SJCRH30 (cell line): Measurements from ENCODE around the gene RPE65. TPM values are rescaled to one million over a fixed set of nuclear protein-coding genes. Genes with fewer than 3 reads are reported as not detected.

ENCODE experiments used
- DNase-seq, 2 experiments: peaks; one replicate each; pipeline ENCODE4 v3.0.0-alpha.2; 2015 to 2020
- H3K27ac ChIP-seq: fragments of 250-450 bp; sonication (Bioruptor Pico); 2 replicates; pipeline ENCODE4 v1.5.1; 2020; ENCODE audit warnings: mild to moderate bottlenecking, moderate library complexity
- H3K27me3 ChIP-seq: fragments of 250-450 bp; sonication (Bioruptor Pico); 2 replicates; pipeline ENCODE4 v1.5.1; 2020; ENCODE audit warnings: mild to moderate bottlenecking, moderate library complexity
- H3K36me3 ChIP-seq: fragments of 250-450 bp; sonication (Bioruptor Pico); 2 replicates; pipeline ENCODE4 v1.5.1; 2020; ENCODE audit warnings: mild to moderate bottlenecking, moderate library complexity
- H3K4me1 ChIP-seq: fragments of 250-450 bp; sonication (Bioruptor Pico); 2 replicates; pipeline ENCODE4 v1.5.1; 2020; ENCODE audit warnings: mild to moderate bottlenecking, moderate library complexity
- H3K4me3 ChIP-seq: fragments of 250-450 bp; sonication (Bioruptor Pico); 2 replicates; pipeline ENCODE4 v1.5.1; 2020; ENCODE audit warnings: mild to moderate bottlenecking, moderate library complexity
- H3K9me3 ChIP-seq: fragments of 250-450 bp; sonication (Bioruptor Pico); replicated peaks from 2 replicates; pipeline ENCODE4 v1.5.1; 2020; ENCODE audit warnings: mild to moderate bottlenecking, moderate library complexity
- total RNA-seq: library from RNA; depleted of rRNA; stranded (reverse); fragments of >200 nt; shearing (Covaris generic); gene quantifications from 2 replicates; pipeline ENCODE4 v1.2.3, GENCODE V29; 2014

RPE65 gene
- total RNA-seq, 1 experiment from 2014 or later: 0.06 TPM

DNA sequence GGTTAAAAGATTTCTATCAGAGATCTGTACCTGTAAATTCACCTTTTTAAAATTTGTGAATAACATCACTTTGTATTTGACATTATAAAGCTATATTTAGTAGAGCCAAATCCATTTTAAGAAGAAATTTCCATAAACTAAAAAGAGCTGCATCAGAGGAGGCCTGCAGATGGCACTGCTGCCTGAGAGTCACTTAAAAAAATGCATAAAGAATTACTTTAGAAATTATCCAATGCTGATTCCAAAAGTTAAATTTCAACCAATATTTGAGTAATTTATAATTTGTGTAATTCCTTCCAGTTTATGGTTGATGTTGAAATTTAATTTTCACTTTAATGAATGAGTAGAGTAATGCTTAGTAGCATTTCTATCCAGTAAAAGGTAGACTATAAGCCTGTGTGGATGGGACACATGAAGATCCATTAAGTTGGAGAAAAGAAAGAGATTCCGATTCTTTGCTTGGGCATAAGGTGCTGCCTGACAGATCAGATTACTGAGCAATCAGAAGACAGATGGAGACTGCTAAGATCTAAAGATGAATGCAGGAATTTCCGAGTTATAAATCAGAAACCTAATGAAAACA is 20.7 kb upstream of the RPE65 start:
- no peaks in the 10 kb centered on the region for H3K27me3 ChIP-seq
- H3K4me1 ChIP-seq: peaks cover 4% of the 10 kb centered on the region
- no peak overlapping the region for H3K4me3 ChIP-seq
- H3K36me3 ChIP-seq: peaks cover 9% of the 10 kb centered on the region
- peak in 1 of 2 experiments; percentile 19 for DNase-seq
- no peak overlapping the region for H3K27ac ChIP-seq
- 0 out of 2 replicates have a peak, but pooled peaks cover 3% of the 10 kb centered on the region for H3K9me3 ChIP-seq

DNA sequence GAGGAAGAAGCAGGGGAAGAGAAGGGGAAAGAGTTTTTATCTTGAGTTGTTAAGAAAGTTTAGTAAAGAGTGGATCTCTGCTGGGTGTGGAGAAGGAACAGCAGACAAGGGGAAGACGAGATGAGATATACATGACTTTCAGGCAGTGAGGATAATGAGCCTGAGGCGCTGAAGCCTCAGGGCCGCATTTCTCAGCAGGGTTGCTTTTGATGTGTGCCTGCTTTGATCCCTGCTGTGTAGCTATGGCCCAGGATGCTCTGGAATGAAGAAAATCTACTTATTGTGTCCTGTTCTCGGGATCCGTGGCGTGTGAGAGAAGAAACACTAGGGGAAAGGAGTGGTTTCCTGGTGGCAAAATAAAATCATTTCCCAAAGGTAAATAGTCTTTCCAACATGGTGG is 15.1 kb upstream of the RPE65 start:
- H3K27me3 ChIP-seq: no peaks in the 10 kb centered on the region; the same call in 1 of the 2 replicates
- H3K4me3 ChIP-seq: no peak overlapping the region
- no peak for DNase-seq
- no peaks in the 10 kb centered on the region for H3K9me3 ChIP-seq
- no peaks in the 10 kb centered on the region for H3K4me1 ChIP-seq
- H3K36me3 ChIP-seq: no peaks in the 10 kb centered on the region
- H3K27ac ChIP-seq: no peak overlapping the region

DNA sequence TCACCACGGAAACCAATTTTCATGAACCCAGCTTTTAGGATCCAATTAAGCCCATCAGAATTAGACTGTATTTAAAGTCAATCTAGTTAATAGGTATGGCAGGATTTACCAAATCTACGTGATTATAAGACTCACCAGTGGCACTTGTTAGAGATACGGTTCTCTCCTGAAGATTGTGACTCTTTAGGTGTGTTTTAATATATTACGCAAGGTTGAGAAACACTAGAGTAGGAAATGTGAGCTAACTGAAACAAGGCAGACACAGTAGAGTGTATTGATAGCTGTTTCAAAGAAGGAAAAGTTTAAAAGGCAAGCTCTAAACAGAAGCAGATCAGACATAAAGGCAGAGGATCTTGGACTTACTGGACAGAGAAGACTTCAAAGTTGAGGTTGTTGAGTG is 11.2 kb upstream of the RPE65 start:
- Histone ChIP-seq H3K4me3 (no peak overlapping the region), H3K4me1 (no peaks in the 10 kb centered on the region), H3K9me3 (no peaks in the 10 kb centered on the region), H3K27ac (no peak overlapping the region), H3K36me3 (no peaks in the 10 kb centered on the region), H3K27me3 (no peaks in the 10 kb centered on the region; the same call in 1 of the 2 replicates)
- no peak for DNase-seq

DNA sequence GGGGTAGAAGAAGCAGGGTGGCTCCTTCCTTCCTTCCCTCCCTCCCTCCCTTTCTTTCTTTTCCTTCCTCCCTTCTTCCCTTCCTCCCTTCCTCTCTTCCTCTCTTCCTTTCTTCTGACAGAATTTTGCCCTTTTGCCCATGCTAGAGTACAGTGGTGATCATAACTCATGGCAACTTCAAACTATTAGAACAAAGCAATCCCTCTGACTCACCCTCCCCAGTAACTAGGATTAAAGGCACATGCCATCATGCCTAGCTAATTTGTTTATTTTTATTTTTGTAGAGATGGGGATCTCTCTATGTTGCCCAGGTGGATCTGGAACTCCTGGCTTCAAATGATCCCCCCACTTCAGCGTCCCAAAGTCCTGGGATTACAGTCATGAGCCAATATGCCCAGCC is 10.0 kb upstream of the RPE65 start:
- no peaks in the 10 kb centered on the region for H3K27me3 ChIP-seq
- no peaks in the 10 kb centered on the region for H3K4me1 ChIP-seq
- H3K36me3 ChIP-seq: no peaks in the 10 kb centered on the region
- no peaks in the 10 kb centered on the region for H3K9me3 ChIP-seq
- no peak overlapping the region for H3K27ac ChIP-seq
- DNase-seq: no peak
- no peak overlapping the region for H3K4me3 ChIP-seq

DNA sequence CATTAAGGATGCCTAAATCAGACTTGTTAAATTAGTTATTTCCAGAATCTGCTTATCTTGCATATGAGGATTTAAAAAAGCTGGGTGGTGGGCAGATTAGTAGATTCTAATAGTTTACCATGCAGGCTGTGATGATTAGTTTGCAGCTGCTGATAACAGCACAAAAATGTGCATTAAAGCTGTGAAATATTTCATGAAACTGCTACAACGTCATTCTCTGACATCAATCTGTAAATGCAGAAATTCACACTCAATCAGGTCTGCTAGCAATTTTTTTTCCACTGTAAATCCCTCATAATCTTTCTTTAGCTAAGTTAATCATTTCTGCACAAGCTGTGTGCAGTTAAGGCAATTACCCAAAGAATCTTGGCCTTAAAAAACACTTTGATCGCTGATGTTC is 9.3 kb upstream of the RPE65 start:
- DNase-seq: no peak
- H3K27ac ChIP-seq: no peak overlapping the region
- no peaks in the 10 kb centered on the region for H3K36me3 ChIP-seq
- no peaks in the 10 kb centered on the region for H3K9me3 ChIP-seq
- H3K27me3 ChIP-seq: no peaks in the 10 kb centered on the region
- no peaks in the 10 kb centered on the region for H3K4me1 ChIP-seq
- H3K4me3 ChIP-seq: no peak overlapping the region

DNA sequence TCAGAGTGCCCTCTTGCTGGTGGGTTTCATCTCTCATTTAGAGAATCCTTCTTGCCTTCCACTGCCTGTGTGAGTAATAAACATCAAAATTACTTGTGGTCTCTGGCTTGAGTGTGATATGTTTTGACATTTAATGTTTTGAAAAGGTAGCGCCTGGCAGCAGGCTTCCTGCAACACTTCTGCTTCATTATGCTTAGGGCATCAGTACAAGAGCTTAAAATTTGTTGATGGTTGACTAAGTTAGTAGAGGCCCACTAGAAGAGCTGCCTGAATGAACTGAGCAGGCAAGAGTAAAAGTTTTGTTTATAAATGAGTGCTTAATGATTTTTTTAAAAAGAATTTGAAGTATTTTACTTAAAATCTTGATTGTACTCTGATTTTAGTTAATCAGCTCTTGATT is 6.4 kb upstream of the RPE65 start:
- Histone ChIP-seq H3K27me3 (no peaks in the 10 kb centered on the region), H3K27ac (no peak overlapping the region), H3K36me3 (no peaks in the 10 kb centered on the region), H3K4me3 (no peak overlapping the region), H3K9me3 (no peaks in the 10 kb centered on the region), H3K4me1 (no peaks in the 10 kb centered on the region)
- no peak for DNase-seq

DNA sequence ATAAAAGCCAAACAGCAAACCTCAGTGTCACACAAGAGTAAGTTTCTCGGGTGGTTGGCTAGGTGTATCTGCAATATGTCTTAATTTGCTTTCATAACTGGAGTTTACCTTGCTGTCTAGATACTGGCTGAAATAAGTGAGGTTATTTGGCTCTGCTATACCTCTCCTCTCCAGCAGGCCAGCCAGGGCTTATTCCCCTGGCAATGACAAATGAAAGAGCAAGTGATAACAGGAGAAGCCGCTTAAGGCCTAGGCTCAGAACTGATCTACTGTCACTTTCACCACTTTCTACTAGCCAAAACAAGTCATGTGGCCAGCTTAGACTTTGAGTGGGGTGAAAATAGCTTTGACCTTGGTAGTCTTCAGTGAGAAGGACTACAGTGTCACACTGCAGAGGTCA is 4.8 kb upstream of the RPE65 start:
- no peaks in the 10 kb centered on the region for H3K9me3 ChIP-seq

DNA sequence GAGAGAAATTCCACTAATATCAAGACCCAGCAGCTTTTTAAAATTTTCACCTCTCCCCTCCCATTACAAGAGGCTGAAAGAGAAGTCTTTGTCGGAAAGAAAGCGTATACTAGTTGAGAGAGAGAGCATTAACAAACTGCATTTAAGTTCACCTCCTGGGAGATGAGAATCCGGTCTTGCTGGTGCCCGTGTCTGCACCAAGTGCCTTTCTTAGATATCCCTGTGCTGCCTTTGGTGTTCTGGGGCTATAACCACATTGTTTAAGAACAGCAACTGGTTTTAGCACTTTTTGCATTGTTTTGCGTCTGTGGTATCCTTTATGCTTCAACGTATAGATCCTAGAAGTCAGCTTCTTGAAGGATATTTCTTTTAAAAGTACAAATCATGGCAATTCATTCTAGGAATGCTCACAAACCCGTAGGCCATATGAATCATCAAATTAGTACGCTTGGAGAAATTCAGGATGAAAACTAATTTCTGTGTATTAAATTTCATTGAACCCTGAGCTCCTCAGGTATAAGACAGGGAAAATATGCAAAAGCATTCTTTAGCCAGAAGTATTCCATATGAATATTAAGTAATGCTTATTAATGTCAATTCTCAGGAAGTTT is 3.4 kb upstream of the RPE65 start:
- DNase-seq: no peak
- no peaks in the 10 kb centered on the region for H3K36me3 ChIP-seq
- no peak overlapping the region for H3K27ac ChIP-seq

More for the DNA sequence above, 4.8 kb upstream of the RPE65 start:
- H3K36me3 ChIP-seq: no peaks in the 10 kb centered on the region
- no peaks in the 10 kb centered on the region for H3K27me3 ChIP-seq
- DNase-seq: no peak
- peaks cover 8% of the 10 kb centered on the region for H3K4me1 ChIP-seq
- H3K4me3 ChIP-seq: no peak overlapping the region
- H3K27ac ChIP-seq: no peak overlapping the region

DNA sequence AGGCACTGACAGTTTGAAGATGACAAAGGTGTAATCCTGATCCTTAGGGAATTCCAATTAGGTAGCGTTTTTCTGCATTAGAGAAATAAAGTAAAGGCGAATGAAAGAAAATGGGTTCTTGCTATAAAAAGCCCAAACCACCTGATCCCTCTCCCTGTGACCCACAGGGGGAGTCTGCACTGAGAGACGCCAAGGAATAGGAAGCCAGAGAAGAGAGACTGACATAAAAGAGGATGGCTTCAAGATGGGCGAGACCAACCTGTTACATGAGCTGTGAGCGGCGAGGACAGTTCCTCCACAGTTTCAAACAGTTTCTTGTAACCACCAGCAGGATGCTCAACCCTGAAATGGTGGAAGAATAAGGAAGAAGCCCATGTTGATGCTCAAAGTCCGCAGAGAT is 1.4 kb downstream of the RPE65 start:
- H3K4me1 ChIP-seq: peaks cover 8% of the 10 kb centered on the region
- H3K27me3 ChIP-seq: no peaks in the 10 kb centered on the region
- no peak for DNase-seq
- no peaks in the 10 kb centered on the region for H3K36me3 ChIP-seq
- no peak overlapping the region for H3K4me3 ChIP-seq
- no peak overlapping the region for H3K27ac ChIP-seq
- no peaks in the 10 kb centered on the region for H3K9me3 ChIP-seq

More for the DNA sequence above, 3.4 kb upstream of the RPE65 start:
- H3K4me1 ChIP-seq: peaks cover 8% of the 10 kb centered on the region
- no peak overlapping the region for H3K4me3 ChIP-seq
- no peaks in the 10 kb centered on the region for H3K9me3 ChIP-seq
- no peaks in the 10 kb centered on the region for H3K27me3 ChIP-seq

DNA sequence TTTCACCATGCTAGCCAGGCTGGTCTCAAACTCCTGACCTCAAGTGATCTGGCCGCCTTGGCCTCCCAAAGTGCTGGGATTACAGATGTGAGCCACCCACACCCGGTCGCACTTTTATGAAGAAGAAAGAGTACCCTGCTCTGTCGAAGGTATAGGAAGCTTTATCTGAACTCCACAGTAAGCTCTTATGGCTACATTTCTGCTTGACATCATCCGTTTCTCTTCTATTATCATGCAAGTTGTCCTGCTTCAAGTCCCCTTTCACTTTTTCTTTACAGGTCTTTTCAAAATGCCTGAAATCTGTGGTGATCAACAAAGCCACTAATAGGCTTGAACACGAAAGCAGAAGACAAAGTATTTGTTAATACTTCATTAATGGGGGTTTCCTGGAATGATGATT is 4.0 kb downstream of the RPE65 start:
- H3K27ac ChIP-seq: no peak overlapping the region
- H3K27me3 ChIP-seq: no peaks in the 10 kb centered on the region
- no peaks in the 10 kb centered on the region for H3K36me3 ChIP-seq
- H3K4me3 ChIP-seq: no peak overlapping the region
- peaks cover 8% of the 10 kb centered on the region for H3K4me1 ChIP-seq
- DNase-seq: no peak
- H3K9me3 ChIP-seq: no peaks in the 10 kb centered on the region

DNA sequence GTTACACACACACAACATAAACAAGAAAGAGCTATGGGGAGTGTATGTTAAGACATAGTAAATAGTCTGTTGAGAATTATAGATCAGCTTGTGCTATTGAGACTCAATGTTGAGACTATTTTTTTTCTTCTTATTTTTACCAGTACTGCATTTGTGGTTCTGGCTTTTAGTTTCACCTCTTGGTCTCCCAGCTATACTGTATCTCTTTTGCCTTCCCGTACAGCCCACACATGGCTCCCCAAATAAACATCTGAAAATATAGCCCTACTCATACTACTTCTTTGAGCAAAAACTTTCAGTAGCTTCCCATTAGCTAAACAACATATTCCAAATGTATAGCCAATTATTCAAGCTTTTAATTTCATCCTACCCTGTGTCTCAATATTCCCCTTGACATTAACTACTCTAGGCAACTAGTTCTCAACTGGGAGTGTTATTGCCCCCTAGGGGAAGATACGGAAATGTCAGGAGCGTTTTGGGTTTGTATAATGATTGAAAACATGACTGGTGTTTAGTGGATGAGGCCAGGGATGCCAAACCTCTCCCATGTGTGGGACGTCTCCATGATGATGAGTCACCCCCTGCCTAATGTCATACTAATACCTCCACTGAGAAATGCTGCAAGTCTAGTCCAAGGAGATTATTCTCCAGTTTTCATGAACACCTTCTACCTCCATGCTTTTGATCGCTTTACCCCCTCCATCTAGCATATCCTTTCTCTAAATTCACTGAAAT is 6.8 kb downstream of the RPE65 start:
- Histone ChIP-seq H3K4me1 (no peaks in the 10 kb centered on the region), H3K36me3 (no peaks in the 10 kb centered on the region), H3K9me3 (no peaks in the 10 kb centered on the region), H3K4me3 (no peak overlapping the region), H3K27ac (no peak overlapping the region), H3K27me3 (no peaks in the 10 kb centered on the region)
- DNase-seq: peak; percentile 33 to 63

DNA sequence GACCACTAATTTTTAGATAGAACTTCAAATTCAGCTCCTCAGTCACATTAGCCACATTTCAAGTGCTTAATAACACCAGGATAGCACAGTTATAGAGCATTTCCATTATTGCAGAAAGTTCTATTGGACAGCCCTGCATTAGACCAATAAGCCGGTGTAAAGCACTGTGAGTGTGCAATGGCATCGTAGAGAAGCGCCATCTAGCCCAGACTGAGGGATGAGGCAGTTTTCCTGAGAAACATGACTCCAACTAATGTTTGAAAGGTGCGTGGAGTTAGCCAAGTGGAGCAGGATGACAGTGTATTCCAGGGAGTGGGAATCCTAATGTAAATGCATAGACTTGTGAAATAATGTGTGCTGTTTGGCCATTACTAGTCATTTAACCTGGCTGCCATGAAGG is 7.7 kb downstream of the RPE65 start:
- no peaks in the 10 kb centered on the region for H3K27me3 ChIP-seq
- DNase-seq: no peak
- no peak overlapping the region for H3K27ac ChIP-seq
- H3K9me3 ChIP-seq: no peaks in the 10 kb centered on the region
- no peaks in the 10 kb centered on the region for H3K4me1 ChIP-seq
- no peaks in the 10 kb centered on the region for H3K36me3 ChIP-seq
- H3K4me3 ChIP-seq: no peak overlapping the region

DNA sequence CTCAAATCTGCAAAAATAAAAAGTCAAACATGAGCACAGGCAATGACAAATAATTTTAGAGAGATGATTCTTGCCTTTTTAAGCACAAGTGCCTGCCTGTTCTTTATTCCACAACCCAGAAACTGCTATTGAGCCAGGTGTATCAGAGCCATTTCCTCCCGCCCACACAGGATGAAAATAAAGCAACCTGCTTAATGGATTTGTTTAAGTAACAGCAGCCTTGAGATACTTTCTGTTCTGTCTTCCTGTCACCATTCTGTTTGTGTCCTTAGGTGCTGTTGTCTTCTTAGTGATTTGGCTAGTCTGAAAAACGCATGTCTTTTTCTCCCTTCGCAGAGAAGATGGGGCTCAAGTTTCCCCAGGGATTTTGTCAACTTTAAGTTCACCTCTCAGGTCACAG is 11.4 kb downstream of the RPE65 start:
- H3K9me3 ChIP-seq: 0 out of 2 replicates have a peak, but pooled peaks cover 4% of the 10 kb centered on the region
- no peaks in the 10 kb centered on the region for H3K36me3 ChIP-seq
- H3K27me3 ChIP-seq: 0 out of 2 replicates have a peak, but pooled peaks cover 2% of the 10 kb centered on the region
- H3K27ac ChIP-seq: no peak overlapping the region
- no peak for DNase-seq
- H3K4me3 ChIP-seq: no peak overlapping the region
- H3K4me1 ChIP-seq: no peaks in the 10 kb centered on the region

DNA sequence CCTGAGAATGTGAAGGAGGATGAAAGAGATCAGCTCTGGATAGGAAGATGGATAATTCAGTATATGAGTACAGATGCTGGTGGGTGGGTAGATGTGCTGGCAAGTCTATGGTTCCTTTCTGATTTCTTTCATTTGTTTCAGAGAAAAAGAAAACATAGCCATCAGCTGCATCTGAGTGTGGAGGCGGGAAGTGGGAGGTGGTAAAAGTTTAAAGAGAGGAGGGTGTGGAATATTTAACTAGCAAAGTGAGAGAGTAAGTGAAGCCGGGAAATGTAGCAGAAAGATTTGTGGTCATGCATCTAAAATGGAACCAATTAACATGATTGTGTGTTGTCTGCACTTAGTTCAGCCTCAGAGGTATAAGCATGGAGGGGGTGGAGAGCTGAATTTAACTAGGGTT is 16.4 kb downstream of the RPE65 start:
- Histone ChIP-seq H3K36me3 (no peaks in the 10 kb centered on the region), H3K9me3 (0 out of 2 replicates have a peak, but pooled peaks cover 4% of the 10 kb centered on the region)
- no peak for DNase-seq

DNA sequence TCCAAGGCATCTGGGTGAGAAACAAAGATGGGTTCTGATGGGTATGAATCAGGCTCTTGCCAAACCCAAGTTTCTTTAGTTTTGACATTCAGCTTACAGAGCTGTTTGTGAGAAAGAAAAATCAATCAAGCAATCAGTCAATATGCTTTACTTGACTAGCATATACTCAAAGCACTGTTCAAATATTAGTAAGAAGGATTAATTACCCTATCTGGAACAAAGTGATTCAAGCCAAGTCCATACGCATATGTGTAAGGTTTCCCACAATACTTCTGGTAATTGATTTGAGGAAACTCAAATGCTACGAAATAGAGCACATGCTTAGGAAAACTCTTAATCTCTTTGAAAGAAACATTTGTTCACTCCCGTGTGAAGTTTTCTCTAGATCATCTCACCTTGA is 18.7 kb downstream of the RPE65 start:
- Histone ChIP-seq H3K9me3 (0 out of 2 replicates have a peak, but pooled peaks cover 4% of the 10 kb centered on the region), H3K4me3 (no peak overlapping the region), H3K27me3 (0 out of 2 replicates have a peak, but pooled peaks cover 2% of the 10 kb centered on the region), H3K36me3 (no peaks in the 10 kb centered on the region), H3K27ac (no peak overlapping the region), H3K4me1 (no peaks in the 10 kb centered on the region)
- no peak for DNase-seq

More for the DNA sequence above, 16.4 kb downstream of the RPE65 start:
- H3K4me3 ChIP-seq: no peak overlapping the region
- 0 out of 2 replicates have a peak, but pooled peaks cover 2% of the 10 kb centered on the region for H3K27me3 ChIP-seq
- no peak overlapping the region for H3K27ac ChIP-seq
- no peaks in the 10 kb centered on the region for H3K4me1 ChIP-seq
